Hematopoietic multipotent progenitor cell treated with erythropoietin and hydrocortisone succinate and interleukin-3 and kit ligand, for 15 days (in vitro differentiated cells): ENCODE results near the gene NOX4.
"Not testable (repeated sequence)": the region's sequence is repeated elsewhere in the genome, so short reads cannot be mapped to it uniquely, and the experiment has no call there.

ENCODE experiments used
- DNase-seq: peaks from one replicate; pipeline ENCODE4 v3.0.0-alpha.2; 2015; ENCODE audit warnings: low spot score

NOX4 gene

GRCh38 chr11:89458716-89459115, 32.5 kb downstream of the NOX4 start:
- DNase-seq = no peak

GRCh38 chr11:89457190-89457589, 34.0 kb downstream of the NOX4 start:
- DNase-seq = no peak

GRCh38 chr11:89456681-89457080, 34.5 kb downstream of the NOX4 start:
- no peak for DNase-seq

- no peak for DNase-seq
Measured at GRCh38 chr11:89452780-89453179, 38.4 kb downstream of the NOX4 start.

- DNase-seq = no peak
Measured at GRCh38 chr11:89447845-89448244, 43.3 kb downstream of the NOX4 start.

GRCh38 chr11:89443361-89444322, 47.5 kb downstream of the NOX4 start:
- DNase-seq = no peak

- DNase-seq = no peak
Measured at GRCh38 chr11:89442801-89443200, 48.4 kb downstream of the NOX4 start.

GRCh38 chr11:89441606-89442005, 49.6 kb downstream of the NOX4 start:
- DNase-seq = no peak

GRCh38 chr11:89437317-89437716, 53.9 kb downstream of the NOX4 start:
- DNase-seq = no peak

- DNase-seq = no peak
Measured at GRCh38 chr11:89436071-89436470, 55.1 kb downstream of the NOX4 start.

GRCh38 chr11:89433278-89433677, 57.9 kb downstream of the NOX4 start:
- DNase-seq = no peak

- DNase-seq = not testable (repeated sequence)
Measured at GRCh38 chr11:89432182-89432581, 59.0 kb downstream of the NOX4 start.

- DNase-seq = not testable (repeated sequence)
Measured at GRCh38 chr11:89426501-89426900, 64.7 kb downstream of the NOX4 start.

- no peak for DNase-seq
Measured at GRCh38 chr11:89421718-89422117, 69.5 kb downstream of the NOX4 start.

GRCh38 chr11:89420981-89421380, 70.2 kb downstream of the NOX4 start:
- no peak for DNase-seq

- DNase-seq = no peak
Measured at GRCh38 chr11:89416961-89417360, 74.2 kb downstream of the NOX4 start.

GRCh38 chr11:89411112-89411511, 80.1 kb downstream of the NOX4 start:
- DNase-seq = not testable (repeated sequence)

GRCh38 chr11:89410666-89411065, 80.5 kb downstream of the NOX4 start:
- not testable (repeated sequence) for DNase-seq

GRCh38 chr11:89408441-89408840, 82.7 kb downstream of the NOX4 start:
- DNase-seq = not testable (repeated sequence)

- no peak for DNase-seq
Measured at GRCh38 chr11:89405629-89406028, 85.5 kb downstream of the NOX4 start.

- not testable (repeated sequence) for DNase-seq
Measured at GRCh38 chr11:89391654-89392053, 99.5 kb downstream of the NOX4 start.

GRCh38 chr11:89387501-89387900, 103.7 kb downstream of the NOX4 start:
- not testable (repeated sequence) for DNase-seq

- DNase-seq = not testable (repeated sequence)
Measured at GRCh38 chr11:89382986-89383385, 108.2 kb downstream of the NOX4 start.

- DNase-seq = no peak
Measured at GRCh38 chr11:89381094-89381493, 110.1 kb downstream of the NOX4 start.
